Measurements from ENCODE around the gene SGIP1.

SGIP1 gene

DNA sequence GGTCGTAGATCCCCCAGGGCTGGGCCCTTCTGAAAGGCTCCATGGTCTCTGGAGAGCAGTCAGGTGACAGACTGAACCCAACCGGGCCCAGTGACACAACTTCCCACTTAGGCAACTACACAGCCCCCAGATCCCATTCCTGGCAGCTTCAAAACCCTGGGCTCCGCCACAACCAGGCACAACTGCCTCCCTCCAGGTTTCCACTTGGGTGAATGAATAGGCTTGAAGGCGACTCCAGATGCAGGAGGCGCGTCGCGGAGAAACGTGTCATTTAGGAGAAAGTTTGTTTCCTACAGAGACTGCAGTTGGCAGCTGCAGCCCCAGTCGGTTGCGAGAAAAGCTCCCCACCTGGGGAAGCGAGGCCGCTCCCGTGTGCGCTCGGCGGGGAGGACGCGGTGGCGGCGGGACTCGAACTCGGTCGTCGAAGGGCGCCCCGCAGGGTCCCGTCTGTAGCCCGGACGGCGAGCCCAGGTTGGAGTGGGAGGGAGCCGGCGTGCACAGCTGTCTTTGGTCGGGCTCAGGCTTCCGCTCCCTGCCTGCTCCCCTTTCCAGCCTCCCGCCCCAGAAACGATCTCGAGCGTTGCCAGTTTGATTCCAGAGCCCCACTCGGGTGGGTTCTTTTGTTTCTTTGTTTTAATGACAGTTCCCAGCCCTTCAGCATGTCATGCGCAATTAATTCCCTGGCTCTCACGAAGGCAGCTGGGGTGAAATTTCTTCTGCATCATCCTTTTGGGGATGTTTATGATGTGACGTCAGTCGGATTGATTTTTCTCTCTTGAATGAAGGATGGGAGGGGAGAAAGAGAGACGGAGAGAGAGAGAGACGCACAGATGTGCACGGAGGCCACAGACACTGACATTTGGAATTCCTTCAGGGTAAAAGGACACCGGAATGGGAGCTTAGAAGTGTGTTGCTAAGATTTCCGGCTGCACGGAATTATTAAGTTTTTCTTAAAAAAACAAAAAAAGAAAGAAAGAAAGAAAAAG lies 862 bp upstream of the SGIP1 start:
- TF ChIP-seq, protein P1, sequence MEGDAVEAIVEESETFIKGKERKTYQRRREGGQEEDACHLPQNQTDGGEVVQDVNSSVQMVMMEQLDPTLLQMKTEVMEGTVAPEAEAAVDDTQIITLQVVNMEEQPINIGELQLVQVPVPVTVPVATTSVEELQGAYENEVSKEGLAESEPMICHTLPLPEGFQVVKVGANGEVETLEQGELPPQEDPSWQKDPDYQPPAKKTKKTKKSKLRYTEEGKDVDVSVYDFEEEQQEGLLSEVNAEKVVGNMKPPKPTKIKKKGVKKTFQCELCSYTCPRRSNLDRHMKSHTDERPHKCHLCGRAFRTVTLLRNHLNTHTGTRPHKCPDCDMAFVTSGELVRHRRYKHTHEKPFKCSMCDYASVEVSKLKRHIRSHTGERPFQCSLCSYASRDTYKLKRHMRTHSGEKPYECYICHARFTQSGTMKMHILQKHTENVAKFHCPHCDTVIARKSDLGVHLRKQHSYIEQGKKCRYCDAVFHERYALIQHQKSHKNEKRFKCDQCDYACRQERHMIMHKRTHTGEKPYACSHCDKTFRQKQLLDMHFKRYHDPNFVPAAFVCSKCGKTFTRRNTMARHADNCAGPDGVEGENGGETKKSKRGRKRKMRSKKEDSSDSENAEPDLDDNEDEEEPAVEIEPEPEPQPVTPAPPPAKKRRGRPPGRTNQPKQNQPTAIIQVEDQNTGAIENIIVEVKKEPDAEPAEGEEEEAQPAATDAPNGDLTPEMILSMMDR (IDR thresholded peaks at IDR 0.05): no peak

GRCh38 chr1:66535061-66535460 lies 1.1 kb downstream of the SGIP1 start:
- TF ChIP-seq, protein P1 (IDR thresholded peaks at IDR 0.05): no peak

DNA sequence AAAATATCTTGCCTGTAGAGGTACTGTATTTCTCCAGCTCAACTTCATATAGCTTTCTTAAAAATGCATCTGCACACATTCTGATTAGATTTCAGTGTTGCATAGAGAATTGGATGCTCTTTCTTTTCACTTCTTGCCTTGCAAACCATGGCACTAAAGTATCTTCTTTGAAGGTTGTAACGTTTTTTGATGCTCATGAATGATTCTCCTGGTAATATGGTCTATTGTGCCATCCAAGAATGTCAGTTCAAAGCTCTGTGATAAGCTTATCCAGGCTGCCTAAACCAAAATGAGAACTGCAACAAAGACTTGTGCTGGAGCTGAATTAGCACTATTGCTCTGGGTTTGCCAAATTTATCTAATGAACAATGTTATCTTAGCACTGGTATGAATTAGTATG lies 1.9 kb downstream of the SGIP1 start:
- TF ChIP-seq, protein P1 (IDR thresholded peaks at IDR 0.05): no peak

GRCh38 chr1:66537718-66538117 lies 3.8 kb downstream of the SGIP1 start:
- TF ChIP-seq, protein P1 (IDR thresholded peaks at IDR 0.05): no peak

DNA sequence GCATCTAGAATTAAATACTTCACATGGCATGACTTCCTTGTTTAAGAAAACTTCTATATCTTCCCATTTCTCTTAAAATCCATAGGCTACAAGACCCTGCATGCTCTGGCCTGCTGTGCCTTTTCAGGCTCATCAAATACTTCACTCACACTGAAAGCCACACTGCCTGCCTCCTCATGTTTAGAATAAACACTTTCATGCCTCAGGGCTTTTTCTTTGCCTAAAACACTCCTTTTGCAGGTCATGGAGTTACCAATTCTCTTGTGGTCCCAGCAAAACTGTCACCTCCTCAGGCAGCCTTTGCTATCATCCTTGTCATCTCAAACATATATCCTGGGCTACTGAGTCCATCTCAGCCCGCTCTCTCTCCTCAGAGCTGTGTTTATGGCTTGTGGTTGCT lies 5.5 kb downstream of the SGIP1 start:
- TF ChIP-seq, protein P1 (IDR thresholded peaks at IDR 0.05): no peak

DNA sequence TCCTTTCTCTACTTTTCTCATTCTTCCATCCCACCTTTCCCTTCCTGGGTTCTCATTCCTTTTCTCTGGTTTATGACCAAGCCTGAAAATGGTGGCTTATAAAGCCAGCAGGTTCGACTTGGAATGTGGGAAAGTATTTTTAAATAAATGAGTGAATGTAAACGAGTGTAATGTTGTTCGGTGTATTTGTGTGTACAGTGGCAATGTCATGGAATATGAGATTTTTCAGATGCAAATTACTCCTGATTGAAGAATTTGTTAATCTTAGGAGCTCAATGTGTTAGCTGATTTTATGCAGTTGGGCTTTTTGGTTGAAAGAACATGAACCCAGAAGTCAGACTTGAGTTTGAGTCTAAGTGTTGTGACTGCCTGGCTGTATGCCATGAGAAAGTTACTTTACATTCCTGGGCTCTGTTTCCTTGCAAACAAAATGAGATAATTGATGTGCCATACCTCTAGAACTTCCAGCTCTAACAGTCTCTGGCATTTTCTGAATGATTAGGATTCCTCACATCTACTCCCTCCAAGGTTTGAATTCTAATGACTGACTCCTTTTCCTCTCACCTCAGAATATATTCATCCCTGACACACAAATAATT lies 6.6 kb downstream of the SGIP1 start:
- TF ChIP-seq, protein P1 (IDR thresholded peaks at IDR 0.05): no peak

DNA sequence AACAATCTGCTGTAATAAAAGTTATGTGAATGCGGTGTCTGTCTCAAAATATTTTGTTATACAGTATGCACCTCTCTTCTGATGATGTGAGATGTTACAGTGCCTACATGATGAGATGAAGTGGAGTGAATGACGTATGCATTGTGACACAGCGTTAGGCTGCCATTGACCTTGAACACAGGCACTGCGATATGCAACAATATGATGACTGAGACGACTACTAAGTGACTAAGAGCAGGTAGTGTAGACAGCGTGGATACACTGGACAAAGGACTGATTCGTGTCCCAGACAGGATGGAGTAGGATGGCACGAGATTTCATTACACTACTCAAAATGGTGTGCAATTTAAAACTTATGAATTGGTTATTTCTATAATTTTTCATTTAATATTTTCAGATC lies 8.4 kb downstream of the SGIP1 start:
- TF ChIP-seq, protein P1 (IDR thresholded peaks at IDR 0.05): no peak
